HG03575 (cell line): ENCODE data around the gene GPBP1.
"Not testable (repeated sequence)": the region's sequence is repeated elsewhere in the genome, so short reads cannot be mapped to it uniquely, and the experiment has no call there.

Experiments used
- ATAC-seq: cut with Tn5 transposase; IDR thresholded peaks from one replicate; pipeline ENCODE4 v1.9.1; 2021; ENCODE audit not compliant: unreplicated experiment, insufficient number of reproducible peaks, low FRiP score; ENCODE audit errors: extremely low read depth

Gene GPBP1

DNA sequence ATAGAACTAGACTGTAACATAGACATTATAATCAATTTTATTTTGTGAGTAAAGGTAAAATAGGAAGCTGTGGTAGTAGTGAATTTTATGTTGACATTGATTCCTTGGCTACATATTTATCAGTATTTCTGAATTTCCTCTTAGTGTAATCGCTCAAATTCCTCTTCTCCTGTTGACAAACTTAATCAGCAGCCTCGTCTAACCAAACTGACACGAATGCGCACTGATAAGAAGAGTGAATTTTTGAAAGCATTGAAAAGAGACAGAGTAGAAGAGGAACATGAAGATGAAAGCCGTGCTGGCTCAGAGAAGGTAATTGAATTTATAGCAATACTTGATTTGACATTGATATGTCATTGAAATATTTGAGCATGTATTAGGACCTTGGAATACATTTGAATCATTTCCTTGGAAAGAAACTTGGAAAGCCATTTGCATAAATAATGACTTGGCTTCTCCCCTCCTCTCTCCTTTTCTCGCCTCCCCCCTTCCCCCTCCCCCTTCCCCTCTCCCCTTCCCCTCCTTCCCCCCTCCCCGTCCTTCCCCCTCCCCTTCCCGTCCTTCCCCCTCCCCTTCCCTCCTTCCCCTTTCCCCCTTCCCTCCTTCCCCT lies 75.5 kb downstream of the GPBP1 start:
- no peak for ATAC-seq

DNA sequence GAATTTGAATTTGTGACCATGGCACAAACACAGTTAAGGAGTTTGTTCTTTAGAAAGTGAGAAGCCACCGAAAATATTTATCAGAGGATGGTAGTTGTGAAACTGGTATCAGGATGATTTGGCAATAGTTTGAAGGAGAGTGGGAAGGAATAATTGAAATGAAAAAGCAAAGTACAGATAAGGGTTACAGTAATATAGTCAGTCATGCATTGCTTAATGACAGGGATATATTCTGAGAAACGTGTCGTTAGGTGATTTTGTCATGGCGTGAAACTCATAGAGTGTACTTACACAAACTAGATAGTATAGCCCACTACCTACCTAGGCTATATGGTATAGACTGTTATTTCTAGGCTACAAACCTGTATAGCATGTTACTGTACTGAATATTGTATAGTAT lies 84.2 kb downstream of the GPBP1 start:
- no peak for ATAC-seq

DNA sequence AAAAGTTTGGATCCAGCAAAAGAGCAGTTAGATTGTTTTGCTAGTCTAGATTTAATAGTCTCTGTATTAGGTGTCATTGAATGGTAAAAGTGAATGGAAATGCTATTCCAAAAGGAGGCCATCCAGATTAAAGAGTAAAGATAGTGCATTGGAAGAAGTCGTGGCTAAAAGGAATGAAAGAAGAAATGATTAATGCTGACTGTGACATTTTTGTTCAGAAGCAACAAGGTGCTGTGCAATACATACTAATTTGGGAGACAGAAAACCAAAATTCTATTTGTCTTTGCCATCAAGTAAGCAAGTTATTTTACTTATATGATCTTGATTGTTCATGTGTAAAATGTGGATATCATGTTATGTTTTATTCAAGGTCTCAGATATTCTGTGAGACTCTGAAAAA lies 85.1 kb downstream of the GPBP1 start:
- no peak for ATAC-seq

DNA sequence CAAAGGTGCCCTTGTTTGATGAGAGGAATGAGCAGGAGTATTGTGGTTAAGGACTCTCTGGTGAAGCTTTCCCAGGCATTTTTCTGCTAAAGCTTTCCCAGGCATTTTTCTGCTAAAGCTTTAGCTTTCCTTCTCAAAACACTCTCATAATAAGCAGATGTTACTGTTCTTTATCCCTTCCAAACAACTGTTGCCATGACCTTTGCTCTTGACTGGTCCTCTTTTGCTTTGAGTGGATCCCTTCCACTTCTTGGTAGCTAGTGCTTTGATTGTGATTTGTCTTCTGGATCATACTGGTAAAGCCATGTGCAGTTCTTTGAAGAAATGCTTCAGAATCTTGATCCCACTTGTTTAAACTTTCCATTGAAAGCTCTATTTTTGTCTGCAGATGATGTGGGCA lies 85.8 kb downstream of the GPBP1 start:
- no peak for ATAC-seq

DNA sequence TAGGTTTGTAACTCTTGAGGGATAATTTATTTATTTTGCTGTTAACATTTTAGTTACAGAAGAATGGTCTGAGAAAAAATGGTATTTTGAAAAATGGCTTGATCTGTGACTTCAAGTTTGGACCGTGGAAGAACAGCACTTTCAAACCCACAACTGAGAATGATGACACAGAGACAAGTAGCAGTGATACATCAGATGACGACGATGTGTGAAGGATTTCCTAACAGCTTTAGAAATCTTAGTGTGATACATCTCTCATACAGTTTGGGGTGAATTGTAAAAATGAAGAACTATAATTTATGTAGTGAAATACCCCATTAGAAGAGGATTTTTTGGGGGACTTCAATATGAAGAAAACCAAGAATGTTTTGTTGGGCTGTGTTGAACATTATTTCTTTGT lies 88.7 kb downstream of the GPBP1 start:
- no peak for ATAC-seq

DNA sequence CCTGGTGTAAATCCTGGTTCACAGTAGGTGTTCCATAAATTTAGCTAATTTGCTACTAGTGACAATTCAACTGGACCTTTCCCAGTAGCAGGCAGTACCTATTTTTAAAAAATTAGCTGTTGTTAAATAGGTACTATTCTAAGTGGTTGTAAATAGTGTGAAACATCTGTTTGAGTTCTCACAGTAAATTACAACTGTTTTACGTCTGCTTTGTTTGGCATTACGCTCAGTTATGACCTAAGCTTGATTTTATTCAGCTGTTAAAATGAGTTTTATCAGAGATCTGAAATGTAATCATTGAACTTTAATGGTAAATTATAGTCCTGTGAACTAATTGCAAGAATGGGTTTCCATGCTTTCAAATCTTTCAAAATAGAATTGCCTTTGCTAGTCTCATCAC lies 93.9 kb downstream of the GPBP1 start:
- no peak for ATAC-seq

DNA sequence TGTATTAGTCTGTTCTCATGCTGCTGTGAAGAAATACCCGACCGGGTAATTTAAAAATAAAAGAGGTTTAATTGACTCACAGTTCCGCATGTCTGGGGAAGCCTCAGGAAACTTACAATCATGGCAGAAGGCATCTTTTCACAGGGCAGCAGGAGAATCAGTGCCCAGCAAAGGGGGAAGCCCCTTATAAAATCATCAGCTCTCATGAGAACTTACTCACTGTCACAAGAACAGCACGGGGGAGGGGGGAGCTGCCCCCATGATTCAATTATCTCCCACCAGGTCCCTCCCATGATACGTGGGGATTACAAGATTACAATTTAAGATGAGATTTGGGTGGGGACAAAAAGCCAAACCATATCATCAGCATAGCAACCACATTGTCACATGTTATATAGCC lies 102.5 kb downstream of the GPBP1 start:
- no peak for ATAC-seq

DNA sequence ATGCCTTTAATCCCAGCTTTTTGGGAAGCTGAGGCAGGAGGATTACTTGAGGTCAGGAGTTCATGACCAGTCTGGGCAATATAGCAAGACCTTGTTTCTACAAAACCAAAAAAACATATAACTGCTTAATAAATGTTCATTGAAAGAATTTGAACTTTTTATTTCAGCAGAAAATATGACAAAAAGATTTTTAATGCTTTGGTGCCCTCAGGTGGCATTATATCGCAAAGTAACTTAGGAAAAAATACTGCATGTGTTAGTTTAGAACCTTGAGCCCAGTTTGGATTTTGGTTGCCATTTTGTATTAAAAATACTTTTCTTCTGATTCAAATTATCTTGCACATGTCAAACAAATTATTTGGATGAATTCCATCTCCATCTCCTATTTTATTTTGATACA lies 103.2 kb downstream of the GPBP1 start:
- ATAC-seq, result no peak

DNA sequence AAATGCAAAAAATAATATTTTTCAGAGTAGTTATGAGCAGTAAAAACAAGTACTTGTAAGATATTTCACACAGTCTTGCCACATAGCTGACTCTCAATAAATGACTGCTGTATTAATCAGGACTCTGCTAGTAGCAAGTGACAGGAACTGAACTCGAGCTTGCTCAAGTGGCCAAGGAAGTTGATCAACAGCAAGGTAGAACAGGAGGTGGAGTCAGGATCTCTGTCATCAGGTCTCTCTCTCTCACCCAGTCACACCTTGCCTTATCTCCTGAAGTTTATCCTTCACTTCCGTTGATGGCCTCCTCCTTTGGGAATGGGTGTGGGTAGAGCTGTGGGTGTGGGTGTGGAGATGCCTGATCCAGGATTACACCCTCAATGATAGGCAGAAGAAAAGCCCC lies 107.0 kb downstream of the GPBP1 start:
- ATAC-seq, result no peak

DNA sequence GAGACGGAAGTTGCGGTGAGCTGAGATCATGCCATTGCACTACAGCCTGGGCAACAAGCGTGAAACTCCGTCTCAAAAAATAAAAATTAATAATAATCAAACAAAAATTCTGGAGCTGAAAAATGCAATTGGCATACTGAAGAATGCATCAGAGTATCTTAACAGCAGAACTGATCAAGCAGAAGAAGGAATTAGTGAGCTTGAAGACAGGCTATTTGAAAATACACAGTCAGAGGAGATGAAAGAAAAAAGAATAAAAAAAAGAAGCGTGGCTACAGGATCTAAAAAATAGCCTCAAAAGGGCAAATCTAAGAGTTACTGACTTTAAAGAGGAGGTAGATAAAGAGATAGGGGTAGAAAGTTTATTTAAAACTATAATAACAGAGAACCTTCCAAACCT lies 111.2 kb downstream of the GPBP1 start:
- not testable (repeated sequence) for ATAC-seq

DNA sequence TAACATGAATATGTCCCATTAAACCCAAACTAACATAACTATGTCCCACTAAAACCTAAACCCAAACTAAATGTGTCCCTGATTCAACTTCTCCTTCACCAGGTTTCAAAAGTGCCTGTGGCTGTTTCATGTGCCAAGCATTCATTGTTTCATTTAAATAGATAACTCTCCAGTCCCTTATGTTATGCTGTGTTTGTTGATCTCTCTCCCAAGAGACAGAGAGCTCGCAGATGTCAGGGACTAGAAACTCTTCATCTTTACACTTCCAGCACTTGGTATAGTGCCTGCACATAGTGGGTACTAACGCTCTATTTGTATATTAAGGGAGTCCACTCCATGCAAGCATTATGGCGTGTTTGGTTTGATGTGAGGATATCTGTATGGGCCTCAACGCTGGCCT lies 118.0 kb downstream of the GPBP1 start:
- ATAC-seq, result no peak

DNA sequence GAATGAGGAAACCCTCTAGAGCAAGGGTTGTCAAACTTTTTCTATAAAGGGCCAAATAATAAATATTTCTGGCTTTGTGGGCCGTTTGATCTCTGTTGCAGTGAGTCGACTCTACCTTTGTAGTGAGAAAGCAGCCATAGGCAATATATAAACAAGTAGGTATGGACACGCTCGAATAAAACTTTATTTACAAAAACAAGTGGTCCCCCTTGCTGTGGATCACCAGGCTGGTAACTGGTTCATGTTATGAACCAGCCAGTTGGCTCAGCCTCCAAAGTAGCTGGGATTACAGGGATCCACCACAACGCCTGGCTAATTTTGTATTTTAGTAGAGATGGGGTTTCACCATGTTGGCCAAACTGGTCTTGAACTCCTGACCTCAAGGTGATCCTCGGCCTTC lies 118.5 kb downstream of the GPBP1 start:
- no peak for ATAC-seq

DNA sequence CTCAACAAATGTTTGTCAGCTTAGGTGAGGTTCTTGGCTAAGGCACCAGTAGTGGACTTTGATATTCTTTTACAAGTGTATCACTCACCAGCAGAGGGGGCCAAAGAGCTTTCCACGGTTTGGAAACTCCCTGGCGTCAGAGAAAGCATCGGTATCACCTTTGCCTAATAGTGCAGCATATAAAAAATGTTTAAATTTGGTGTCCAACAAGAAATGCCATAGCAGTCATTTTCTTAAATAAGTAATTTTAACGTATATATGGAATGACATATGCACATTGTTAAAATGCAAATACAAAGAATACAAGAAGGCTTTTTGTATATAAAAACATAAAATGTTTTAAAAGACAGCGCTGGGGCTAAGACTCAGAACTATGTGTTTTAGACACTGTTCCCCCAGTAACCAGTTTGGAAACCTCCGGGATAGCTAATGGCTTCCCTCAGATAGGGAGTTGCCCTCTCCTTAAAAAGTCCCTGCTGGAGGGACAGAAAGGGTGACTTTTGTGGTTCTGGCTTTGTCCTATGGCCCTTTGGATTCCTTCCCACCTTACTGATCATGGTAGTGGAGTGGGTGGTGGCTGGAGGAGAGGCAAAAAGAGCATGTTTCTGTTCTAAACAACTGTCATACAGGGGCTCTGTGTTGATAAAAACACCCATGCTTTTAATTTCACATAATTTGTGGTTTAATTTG lies 124.6 kb downstream of the GPBP1 start:
- ATAC-seq, result peak; percentile 43

DNA sequence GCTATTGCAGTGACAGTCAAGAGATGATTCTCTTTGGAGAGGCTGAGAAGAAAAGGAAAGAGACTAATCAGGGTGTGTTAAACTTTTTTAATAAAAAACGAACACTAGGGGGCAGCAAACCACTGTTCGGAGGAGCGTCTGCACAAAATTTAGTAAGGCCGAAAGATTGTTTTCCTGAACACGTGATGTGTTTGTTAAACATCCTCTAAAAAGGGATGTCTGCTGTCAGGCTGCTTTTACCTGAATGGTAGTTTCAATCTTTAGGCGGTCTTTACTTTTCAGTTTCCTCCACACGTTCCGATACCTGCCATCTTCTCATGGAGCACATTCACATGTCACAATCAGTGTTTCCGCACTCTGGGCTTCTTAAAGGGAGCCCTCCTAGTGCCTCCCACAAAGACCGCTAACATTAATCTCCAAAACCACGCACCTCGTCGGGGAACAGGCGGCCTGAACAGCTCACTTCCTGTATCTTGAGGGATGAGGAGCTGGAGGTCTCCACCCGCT lies 125.2 kb downstream of the GPBP1 start:
- ATAC-seq, result no peak

DNA sequence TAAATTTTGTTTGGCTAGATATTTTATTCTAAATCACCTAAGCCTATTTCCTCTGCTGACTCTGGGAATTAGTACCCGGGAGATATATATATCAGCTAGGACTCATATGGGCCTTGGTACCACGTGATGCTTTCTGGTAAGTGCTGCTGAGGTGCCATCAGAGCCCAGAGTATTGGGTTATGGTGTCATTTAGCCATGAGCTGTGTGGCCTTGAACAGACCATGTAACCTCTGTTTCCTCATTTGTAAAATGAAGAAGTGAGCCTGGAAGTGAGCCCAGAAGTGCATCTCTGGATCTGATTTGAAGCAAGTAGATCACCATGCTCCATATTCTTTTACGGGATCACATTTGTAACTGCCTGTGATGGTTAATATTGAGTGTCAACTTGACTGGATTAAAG lies 126.1 kb downstream of the GPBP1 start:
- ATAC-seq, result no peak

DNA sequence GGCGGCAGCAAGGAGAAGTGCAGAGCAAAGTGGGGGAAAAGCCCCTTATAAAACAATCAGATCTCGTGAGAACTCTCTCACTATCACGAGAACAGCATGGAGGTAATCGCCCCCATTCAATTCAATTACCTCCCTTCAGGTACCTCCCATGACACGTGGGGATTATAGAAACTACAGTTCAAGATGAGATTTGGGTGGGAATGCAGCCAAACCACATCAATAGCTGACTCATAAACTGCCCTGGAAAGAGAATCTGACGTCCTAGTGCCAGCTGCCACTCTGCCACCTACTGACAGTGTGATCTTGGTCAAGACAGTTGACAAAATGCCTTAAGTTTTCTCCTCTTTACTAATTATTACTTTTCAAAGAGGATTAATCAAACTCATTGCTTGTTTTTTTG lies 128.3 kb downstream of the GPBP1 start:
- ATAC-seq, result no peak

DNA sequence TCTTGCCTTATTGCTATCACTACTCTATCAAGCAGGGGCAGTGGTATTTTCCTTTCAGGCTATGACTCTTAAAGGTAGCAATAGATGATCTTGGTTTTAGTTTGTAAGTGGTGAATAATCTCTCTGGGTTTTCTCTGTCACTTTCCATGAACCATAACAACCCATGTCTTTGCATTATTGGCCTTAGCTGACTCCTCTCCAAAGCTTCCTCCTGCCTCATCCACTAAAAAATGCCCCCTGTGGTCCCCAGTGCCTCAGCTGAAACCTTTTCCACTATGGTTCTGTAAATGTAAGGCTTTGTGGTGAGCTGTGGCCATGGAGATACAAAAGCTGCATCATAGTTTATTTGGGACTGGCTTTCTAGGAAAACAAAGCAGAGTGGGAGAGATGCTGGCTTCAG lies 128.8 kb downstream of the GPBP1 start:
- no peak for ATAC-seq

DNA sequence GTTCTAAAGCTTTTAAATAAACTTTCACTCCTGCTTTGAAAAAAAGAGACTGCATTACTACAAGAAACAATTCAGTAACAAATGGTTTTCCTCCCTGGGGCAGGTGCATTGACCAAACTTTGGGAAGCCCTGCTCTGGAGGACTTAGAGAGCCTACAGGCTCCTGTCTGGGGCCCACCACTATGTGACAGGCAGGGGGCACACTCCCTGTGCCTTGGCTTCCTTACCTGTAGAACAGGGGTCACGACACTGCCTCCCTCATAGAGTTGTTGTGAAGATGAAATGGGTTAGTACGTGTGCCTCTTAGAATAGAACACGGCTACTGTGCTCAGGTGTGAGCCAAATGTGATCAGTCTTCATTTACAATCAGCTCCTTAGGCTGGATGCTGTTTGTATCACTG lies 130.1 kb downstream of the GPBP1 start:
- no peak for ATAC-seq

DNA sequence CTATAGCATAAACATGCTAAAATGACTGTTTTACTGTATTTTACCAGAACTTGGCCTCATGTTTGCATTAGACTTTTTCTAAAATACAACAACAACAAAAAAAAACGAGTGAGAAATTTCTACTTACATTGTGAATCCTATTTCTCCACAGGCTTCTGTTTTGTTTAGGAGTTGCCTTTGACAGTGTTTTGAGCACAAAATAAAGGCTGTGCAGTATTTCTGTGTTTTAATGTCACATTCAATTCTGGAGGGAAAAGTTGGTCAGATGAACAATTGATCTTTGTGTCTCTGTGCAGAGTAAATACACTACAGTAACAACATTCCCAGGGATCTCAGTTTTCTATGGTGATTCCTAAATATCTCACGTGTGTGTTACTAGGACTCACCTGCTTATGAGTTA lies 131.1 kb downstream of the GPBP1 start:
- ATAC-seq, result no peak

DNA sequence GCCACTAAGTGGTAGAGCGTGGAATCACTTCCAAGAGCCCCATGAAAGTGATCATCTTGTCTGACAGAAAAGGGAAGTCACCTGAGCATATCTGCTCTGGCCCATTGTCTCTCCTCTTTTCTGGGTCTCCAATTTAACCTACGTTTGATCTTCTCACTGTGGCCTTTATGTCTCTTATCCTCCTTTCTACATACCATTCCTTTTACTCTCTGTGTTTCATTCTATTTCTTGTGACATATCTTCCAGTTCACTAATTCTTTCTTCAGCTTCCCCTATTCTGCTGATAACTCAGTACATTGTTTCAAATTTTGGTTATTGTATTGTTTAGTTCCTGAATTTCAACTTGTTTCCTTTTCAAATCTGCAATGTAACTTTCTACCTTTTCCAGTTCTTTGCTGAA lies 132.5 kb downstream of the GPBP1 start:
- no peak for ATAC-seq

DNA sequence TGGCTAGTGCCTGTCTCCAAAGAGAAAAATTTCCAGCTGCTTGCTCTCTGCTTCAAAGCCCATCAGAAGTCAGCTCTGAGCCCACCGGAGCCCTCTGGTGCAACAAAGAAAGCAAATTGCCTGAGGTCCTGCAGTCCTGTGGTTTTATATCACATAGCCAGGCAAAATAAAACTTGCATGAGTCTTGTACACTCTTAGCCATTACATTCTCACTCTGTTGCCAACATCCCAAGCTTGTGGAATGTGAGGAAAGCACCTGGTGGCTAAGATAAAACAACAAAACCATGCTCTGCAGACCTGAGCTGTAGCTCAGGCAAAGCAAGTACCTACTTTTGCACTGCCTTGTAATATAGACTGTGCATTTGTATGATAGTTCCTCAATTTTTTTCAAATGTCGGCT lies 133.7 kb downstream of the GPBP1 start:
- ATAC-seq, result no peak
